Activated CD4-positive, alpha-beta T cell treated with anti-CD3 and anti-CD28 coated beads, Interleukin-2, amount 10 ng/mL, durations not matched to agents 24 days and 14 days (primary cell): ENCODE data around the gene AOPEP. TPM values are rescaled to one million over a fixed set of nuclear protein-coding genes. Genes with fewer than 3 reads are reported as not detected.

Experiments used
- DNase-seq: peaks from one replicate; pipeline ENCODE4 v3.0.0; 2022
- H3K27ac Mint-ChIP-seq: one replicate; pipeline ENCODE4 v1.8.0; 2022; ENCODE audit warnings: mild to moderate bottlenecking, mixed read lengths
- H3K27me3 Mint-ChIP-seq: one replicate; pipeline ENCODE4 v1.8.0; 2022; ENCODE audit warnings: mixed read lengths
- H3K36me3 Mint-ChIP-seq: one replicate; pipeline ENCODE4 v1.8.0; 2022; ENCODE audit warnings: low read depth, mild to moderate bottlenecking, mixed read lengths
- H3K4me1 Mint-ChIP-seq: one replicate; pipeline ENCODE4 v1.8.0; 2021; ENCODE audit warnings: mixed read lengths
- H3K4me3 Mint-ChIP-seq: one replicate; pipeline ENCODE4 v1.8.0; 2022; ENCODE audit warnings: mild to moderate bottlenecking, moderate library complexity, mixed read lengths
- H3K9me3 Mint-ChIP-seq: one replicate; pipeline ENCODE4 v1.8.0; 2021; ENCODE audit warnings: mixed read lengths
- intact Hi-C: fragments of 100-400 bp; cut with micrococcal nuclease; formaldehyde crosslinking; loops from one replicate; pipeline ENCODE4 v1.15.1; 2023
- total RNA-seq: library from RNA; stranded (reverse); gene quantifications from 2 replicates; pipeline ENCODE4 v1.2.3, GENCODE V29; 2022

The AOPEP gene
- total RNA-seq, 1 donor from 2014 or later = 20.7 TPM

- Mint-ChIP-seq H3K4me3 (no peak overlapping the region), H3K9me3 (no peaks in the 10 kb centered on the region), H3K36me3 (peaks cover 12% of the 10 kb centered on the region), H3K27me3 (no peaks in the 10 kb centered on the region), H3K27ac (no peak overlapping the region), H3K4me1 (peaks cover 5% of the 10 kb centered on the region)
- DNase-seq = no peak
- intact Hi-C loops = no loop called here
Observed at GRCh38 chr9:95022657-95023056, 296.2 kb downstream of the AOPEP start.

- H3K36me3 Mint-ChIP-seq = peaks cover 9% of the 10 kb centered on the region
- H3K27ac Mint-ChIP-seq = no peak overlapping the region
- no peak overlapping the region for H3K4me3 Mint-ChIP-seq
- DNase-seq = no peak
- peaks cover 2% of the 10 kb centered on the region for H3K4me1 Mint-ChIP-seq
- no peaks in the 10 kb centered on the region for H3K9me3 Mint-ChIP-seq
- intact Hi-C loops = no loop called here
- no peaks in the 10 kb centered on the region for H3K27me3 Mint-ChIP-seq
Observed at GRCh38 chr9:95023217-95024003, 296.9 kb downstream of the AOPEP start.

- no peak for DNase-seq
- Mint-ChIP-seq H3K36me3 (peaks cover 7% of the 10 kb centered on the region), H3K27me3 (no peaks in the 10 kb centered on the region), H3K4me1 (no peaks in the 10 kb centered on the region), H3K9me3 (no peaks in the 10 kb centered on the region), H3K27ac (no peak overlapping the region), H3K4me3 (no peak overlapping the region)
- intact Hi-C loops = no loop called here
Observed at GRCh38 chr9:95024097-95024671, 297.7 kb downstream of the AOPEP start.

GRCh38 chr9:95025213-95026147 lies 299.0 kb downstream of the AOPEP start:
- Mint-ChIP-seq H3K4me3 (no peak overlapping the region), H3K9me3 (no peaks in the 10 kb centered on the region), H3K4me1 (peaks cover 2% of the 10 kb centered on the region), H3K36me3 (peaks cover 2% of the 10 kb centered on the region), H3K27ac (no peak overlapping the region), H3K27me3 (no peaks in the 10 kb centered on the region)
- intact Hi-C loops = no loop called here
- DNase-seq = no peak

GRCh38 chr9:95026148-95026524 lies 299.6 kb downstream of the AOPEP start:
- H3K4me3 Mint-ChIP-seq = no peak overlapping the region
- intact Hi-C loops = no loop called here
- H3K36me3 Mint-ChIP-seq = peaks cover 5% of the 10 kb centered on the region
- no peak for DNase-seq
- H3K4me1 Mint-ChIP-seq = peaks cover 3% of the 10 kb centered on the region
- no peak overlapping the region for H3K27ac Mint-ChIP-seq
- no peaks in the 10 kb centered on the region for H3K9me3 Mint-ChIP-seq
- no peaks in the 10 kb centered on the region for H3K27me3 Mint-ChIP-seq

- no peaks in the 10 kb centered on the region for H3K9me3 Mint-ChIP-seq
- H3K27me3 Mint-ChIP-seq = no peaks in the 10 kb centered on the region
- H3K4me3 Mint-ChIP-seq = no peak overlapping the region
- H3K36me3 Mint-ChIP-seq = peaks cover 5% of the 10 kb centered on the region
- no peak overlapping the region for H3K27ac Mint-ChIP-seq
- peak; percentile 2 for DNase-seq
- peaks cover 9% of the 10 kb centered on the region for H3K4me1 Mint-ChIP-seq
- intact Hi-C loops = no loop called here
Observed at GRCh38 chr9:95027914-95028852, 301.7 kb downstream of the AOPEP start.

GRCh38 chr9:95028853-95029219 lies 302.3 kb downstream of the AOPEP start:
- peak; percentile 32 for DNase-seq
- Mint-ChIP-seq H3K36me3 (peaks cover 5% of the 10 kb centered on the region), H3K4me1 (peaks cover 9% of the 10 kb centered on the region), H3K9me3 (no peaks in the 10 kb centered on the region), H3K27ac (no peak overlapping the region), H3K27me3 (no peaks in the 10 kb centered on the region), H3K4me3 (no peak overlapping the region)
- intact Hi-C loops = no loop called here

- Mint-ChIP-seq H3K27me3 (no peaks in the 10 kb centered on the region), H3K4me1 (peaks cover 9% of the 10 kb centered on the region), H3K9me3 (no peaks in the 10 kb centered on the region), H3K4me3 (no peak overlapping the region), H3K27ac (no peak overlapping the region), H3K36me3 (peaks cover 5% of the 10 kb centered on the region)
- DNase-seq = no peak
- intact Hi-C loops = no loop called here
Observed at GRCh38 chr9:95029288-95029687, 302.8 kb downstream of the AOPEP start.

- Mint-ChIP-seq H3K36me3 (peaks cover 7% of the 10 kb centered on the region), H3K4me3 (no peak overlapping the region), H3K27ac (no peak overlapping the region), H3K27me3 (no peaks in the 10 kb centered on the region), H3K9me3 (no peaks in the 10 kb centered on the region), H3K4me1 (peaks cover 9% of the 10 kb centered on the region)
- intact Hi-C loops = no loop called here
- no peak for DNase-seq
Observed at GRCh38 chr9:95029720-95030119, 303.2 kb downstream of the AOPEP start.

GRCh38 chr9:95030344-95030743 lies 303.8 kb downstream of the AOPEP start:
- Mint-ChIP-seq H3K4me1 (peaks cover 9% of the 10 kb centered on the region), H3K9me3 (no peaks in the 10 kb centered on the region), H3K27ac (no peak overlapping the region), H3K36me3 (peaks cover 9% of the 10 kb centered on the region), H3K27me3 (no peaks in the 10 kb centered on the region), H3K4me3 (no peak overlapping the region)
- no peak for DNase-seq
- intact Hi-C loops = no loop called here

GRCh38 chr9:95030920-95031642 lies 304.6 kb downstream of the AOPEP start:
- DNase-seq = peak; percentile 29
- Mint-ChIP-seq H3K9me3 (no peaks in the 10 kb centered on the region), H3K4me3 (no peak overlapping the region), H3K27me3 (no peaks in the 10 kb centered on the region), H3K4me1 (peaks cover 9% of the 10 kb centered on the region), H3K27ac (no peak overlapping the region), H3K36me3 (peaks cover 9% of the 10 kb centered on the region)
- intact Hi-C loops = no loop called here

- peak; percentile 47 for DNase-seq
- Mint-ChIP-seq H3K4me3 (no peak overlapping the region), H3K4me1 (peaks cover 9% of the 10 kb centered on the region), H3K27ac (no peak overlapping the region), H3K9me3 (no peaks in the 10 kb centered on the region), H3K36me3 (peaks cover 12% of the 10 kb centered on the region), H3K27me3 (no peaks in the 10 kb centered on the region)
- intact Hi-C loops = no loop called here
Observed at GRCh38 chr9:95031711-95032461, 305.4 kb downstream of the AOPEP start.
